Measurements from ENCODE around the gene SHISA4. TPM values are rescaled to one million over a fixed set of nuclear protein-coding genes. Genes with fewer than 3 reads are reported as not detected.

SHISA4 gene
- total RNA-seq, 3 donors from 2014 or later (not counting 1 experiment from before 2014, with no cell fraction given): 0.54 to 2.0 TPM; not detected in 1

- Mint-ChIP-seq H3K4me1 (peaks cover 0 to 9% of the 10 kb centered on the region in 2 donors), H3K27ac (no peak overlapping the region), H3K4me3 (no peak overlapping the region), H3K36me3 (no peaks in the 10 kb centered on the region), H3K9me3 (no peaks in the 10 kb centered on the region), H3K27me3 (ENCODE audit: low read depth in 2 of 2) (peaks cover 6 to 32% of the 10 kb centered on the region in 2 donors)
- Histone ChIP-seq H3K36me3 (ENCODE audit: control insufficient read depth, insufficient read depth, low read length) (no peaks in the 10 kb centered on the region), H3K27me3 (ENCODE audit: control insufficient read depth, insufficient read depth, low read length) (peaks cover 27% of the 10 kb centered on the region), H3K27ac (ENCODE audit: low read length) (no peak overlapping the region), H3K4me3 (ENCODE audit: low read length) (no peak overlapping the region), H3K9me3 (ENCODE audit: control insufficient read depth, insufficient read depth, low read length) (no peaks in the 10 kb centered on the region), H3K4me1 (ENCODE audit: control insufficient read depth, insufficient read depth, low read length) (peaks cover 26% of the 10 kb centered on the region)
- no peak for TF ChIP-seq CTCF (IDR thresholded peaks at IDR 0.05)
- intact Hi-C loops (cut with micrococcal nuclease): no loop called here
- WGBS (ENCODE audit: insufficient coverage): 88% methylated on average over 6 of the region's 6 CpGs
- DNase-seq (no peak), ATAC-seq (no peak)
Observed at GRCh38 chr1:201885531-201886075, 3.1 kb upstream of the SHISA4 start.

GRCh38 chr1:201886103-201886885, 2.4 kb upstream of the SHISA4 start:
- no peak overlapping the region for H3K4me3 ChIP-seq (ENCODE audit: low read length)
- intact Hi-C loops (cut with micrococcal nuclease): no loop called here
- 93% methylated on average over 9 of the region's 9 CpGs for WGBS (ENCODE audit: insufficient coverage)
- Mint-ChIP-seq H3K27ac (no peak overlapping the region), H3K36me3 (no peaks in the 10 kb centered on the region), H3K4me3 (no peak overlapping the region), H3K9me3 (no peaks in the 10 kb centered on the region), H3K4me1 (peaks cover 0 to 9% of the 10 kb centered on the region in 2 donors), H3K27me3 (ENCODE audit: low read depth in 2 of 2) (peaks cover 6 to 35% of the 10 kb centered on the region in 2 donors)
- no peak overlapping the region for H3K27ac ChIP-seq (ENCODE audit: low read length)
- no peak for TF ChIP-seq CTCF (IDR thresholded peaks at IDR 0.05)
- no peaks in the 10 kb centered on the region for H3K9me3 ChIP-seq (ENCODE audit: control insufficient read depth, insufficient read depth, low read length)
- peaks cover 26% of the 10 kb centered on the region for H3K4me1 ChIP-seq (ENCODE audit: control insufficient read depth, insufficient read depth, low read length)
- H3K27me3 ChIP-seq (ENCODE audit: control insufficient read depth, insufficient read depth, low read length): peaks cover 29% of the 10 kb centered on the region
- H3K36me3 ChIP-seq (ENCODE audit: control insufficient read depth, insufficient read depth, low read length): no peaks in the 10 kb centered on the region
- no peak for DNase-seq
- no peak for ATAC-seq

- Histone ChIP-seq H3K36me3 (ENCODE audit: control insufficient read depth, insufficient read depth, low read length) (no peaks in the 10 kb centered on the region), H3K27ac (ENCODE audit: low read length) (no peak overlapping the region), H3K9me3 (ENCODE audit: control insufficient read depth, insufficient read depth, low read length) (no peaks in the 10 kb centered on the region), H3K4me1 (ENCODE audit: control insufficient read depth, insufficient read depth, low read length) (peaks cover 26% of the 10 kb centered on the region), H3K27me3 (ENCODE audit: control insufficient read depth, insufficient read depth, low read length) (peaks cover 29% of the 10 kb centered on the region), H3K4me3 (ENCODE audit: low read length) (no peak overlapping the region)
- 86% methylated on average over 5 of the region's 5 CpGs for WGBS (ENCODE audit: insufficient coverage)
- no peaks in the 10 kb centered on the region for H3K9me3 Mint-ChIP-seq
- peak overlapping the region; percentile 67 for H3K4me3 Mint-ChIP-seq
- TF ChIP-seq CTCF (IDR thresholded peaks at IDR 0.05): no peak
- no peaks in the 10 kb centered on the region for H3K36me3 Mint-ChIP-seq
- intact Hi-C loops (cut with micrococcal nuclease): no loop called here
- no peak overlapping the region for H3K27ac Mint-ChIP-seq
- DNase-seq (no peak), ATAC-seq (no peak)
- peaks cover 6 to 39% of the 10 kb centered on the region in 2 donors for H3K27me3 Mint-ChIP-seq (ENCODE audit: low read depth in 2 of 2)
- peaks cover 0 to 5% of the 10 kb centered on the region in 2 donors for H3K4me1 Mint-ChIP-seq
Observed at GRCh38 chr1:201887116-201887866, 1.4 kb upstream of the SHISA4 start.

All from natural killer cell (primary cell).